Right atrium auricular region (tissue), 2 donors: ENCODE data around the gene PRICKLE3. TPM values are rescaled to one million over a fixed set of nuclear protein-coding genes. Genes with fewer than 3 reads are reported as not detected.

Source experiments
- DNase-seq: peaks from one replicate; pipeline ENCODE4 v3.0.0-alpha.2; 2019; ENCODE audit warnings: low spot score
- H3K27ac ChIP-seq, 2 donors: fragments of 200-600 bp; sonication (generic); 1 replicate in 1 of 2; 2 replicates in 1 of 2; pipeline ENCODE4 v1.5.1; 2016 to 2019
- H3K27me3 ChIP-seq, 2 donors: fragments of 200-600 bp; sonication (generic); one replicate each; pipeline versions ENCODE4 v1.5.1 to v1.6.0; 2017 to 2019
- H3K36me3 ChIP-seq: fragments of 200-600 bp; sonication (generic); one replicate; pipeline ENCODE4 v1.5.1; 2016
- H3K4me1 ChIP-seq, 2 donors: fragments of 200-600 bp; sonication (generic); one replicate each; pipeline versions ENCODE4 v1.5.1 to v1.6.0; 2017 to 2019
- H3K4me3 ChIP-seq, 2 donors: fragments of 200-600 bp; sonication (generic); 1 replicate in 1 of 2; 2 replicates in 1 of 2; pipeline ENCODE4 v1.5.1; 2017 to 2019; ENCODE audit warnings: mild to moderate bottlenecking in 1 of 2, moderate library complexity in 1 of 2
- H3K9me3 ChIP-seq, 2 donors: fragments of 200-600 bp; sonication (generic); one replicate each; pipeline ENCODE4 v1.5.1; 2019
- CTCF ChIP-seq, 2 donors: fragments of 200-600 bp; sonication (generic); IDR thresholded peaks; one replicate each; pipeline ENCODE4 v1.5.1; 2019; ENCODE audit warnings: antibody characterized with exemption in 2 of 2
- total RNA-seq, 2 donors: library from RNA; depleted of rRNA; stranded (reverse); fragments of >200 nt; gene quantifications; one replicate each; pipeline ENCODE4 v1.1.0, GENCODE V29; 2016

Gene PRICKLE3
- total RNA-seq, 2 donors from 2014 or later, result 7.2 to 12.7 TPM

- DNase-seq, result peak; percentile 71
- peak in 1 of 2 donors; percentile 54 for TF ChIP-seq CTCF (IDR thresholded peaks at IDR 0.05)
- peaks cover 0 to 9% of the 10 kb centered on the region in 2 donors for H3K4me1 ChIP-seq
- H3K27ac ChIP-seq, result peak overlapping the region; percentile 91 to 92
- no peaks in the 10 kb centered on the region for H3K9me3 ChIP-seq
- no peaks in the 10 kb centered on the region for H3K36me3 ChIP-seq
- no peaks in the 10 kb centered on the region for H3K27me3 ChIP-seq
- H3K4me3 ChIP-seq, result peak overlapping the region; percentile 35 to 42
Observed at GRCh38 chrX:49165901-49166881, 20.0 kb downstream of the PRICKLE3 start.

- no peak for TF ChIP-seq CTCF (IDR thresholded peaks at IDR 0.05)
Observed at GRCh38 chrX:49164589-49165360, 21.4 kb downstream of the PRICKLE3 start.

GRCh38 chrX:49163555-49164419, 22.4 kb downstream of the PRICKLE3 start:
- H3K27ac ChIP-seq, result peak overlapping the region; percentile 91 to 92
- DNase-seq, result peak; percentile 89
- H3K9me3 ChIP-seq, result no peaks in the 10 kb centered on the region
- peaks cover 0 to 9% of the 10 kb centered on the region in 2 donors for H3K4me1 ChIP-seq
- peak overlapping the region; percentile 33 to 45 for H3K4me3 ChIP-seq
- TF ChIP-seq CTCF (IDR thresholded peaks at IDR 0.05), result peak; percentile 72 to 82
- H3K27me3 ChIP-seq, result no peaks in the 10 kb centered on the region
- no peaks in the 10 kb centered on the region for H3K36me3 ChIP-seq

More at GRCh38 chrX:49164589-49165360, 21.4 kb downstream of the PRICKLE3 start:
- Histone ChIP-seq H3K9me3 (no peaks in the 10 kb centered on the region), H3K4me1 (peaks cover 0 to 9% of the 10 kb centered on the region in 2 donors), H3K27ac (peak overlapping the region; percentile 91 to 92), H3K36me3 (no peaks in the 10 kb centered on the region), H3K27me3 (no peaks in the 10 kb centered on the region), H3K4me3 (no peak overlapping the region)
- no peak for DNase-seq

- no peaks in the 10 kb centered on the region for H3K9me3 ChIP-seq
- peak within 1 kb of the TSS; percentile 91 to 92 for H3K27ac ChIP-seq
- DNase-seq, result no peak
- TF ChIP-seq CTCF (IDR thresholded peaks at IDR 0.05), result no peak
- peak within 1 kb of the TSS; percentile 33 to 45 for H3K4me3 ChIP-seq
- no peaks in the 10 kb centered on the region for H3K36me3 ChIP-seq
- no peaks in the 10 kb centered on the region for H3K27me3 ChIP-seq
- peaks cover 0 to 9% of the 10 kb centered on the region in 2 donors for H3K4me1 ChIP-seq
Observed at GRCh38 chrX:49162620-49163019, 23.6 kb downstream of the PRICKLE3 start, which contains the start of gene MAGIX. MAGIX (plus strand) TSS chrX:49162758; CDS start chrX:49162890, 132 bp downstream.

- no peak overlapping the region for H3K4me3 ChIP-seq
- H3K27me3 ChIP-seq, result no peaks in the 10 kb centered on the region
- no peaks in the 10 kb centered on the region for H3K36me3 ChIP-seq
- no peaks in the 10 kb centered on the region for H3K9me3 ChIP-seq
- no peak overlapping the region for H3K27ac ChIP-seq
- H3K4me1 ChIP-seq, result peaks cover 0 to 9% of the 10 kb centered on the region in 2 donors
- no peak for DNase-seq
- no peak for TF ChIP-seq CTCF (IDR thresholded peaks at IDR 0.05)
Observed at GRCh38 chrX:49161632-49162031, 24.5 kb downstream of the PRICKLE3 start.
